Liver (tissue), 9 donors: Measurements from ENCODE around the gene DNM1L. TPM values are rescaled to one million over a fixed set of nuclear protein-coding genes. Genes with fewer than 3 reads are reported as not detected.

Source experiments
- DNase-seq: peaks from one replicate; pipeline ENCODE4 v3.0.0-alpha.2; 2017; ENCODE audit warnings: low spot score
- H3K27ac ChIP-seq, 2 donors: one replicate each; pipeline ENCODE4 v1.7.0; 2013; ENCODE audit warnings: inconsistent platforms in 2 of 2, low read length in 2 of 2, control low read depth in 1 of 2, low read depth in 1 of 2, mild to moderate bottlenecking in 1 of 2
- H3K27me3 ChIP-seq, 4 donors: one replicate each; pipeline versions ENCODE4 v1.6.1 to v1.7.0; 2013; ENCODE audit warnings: low read length in 3 of 4, inconsistent platforms in 1 of 4, mild to moderate bottlenecking in 1 of 4, moderate library complexity in 1 of 4; ENCODE audit not compliant: control insufficient read depth in 4 of 4, insufficient read depth in 4 of 4
- H3K36me3 ChIP-seq, 4 donors: one replicate each; pipeline versions ENCODE4 v1.6.1 to v1.7.0; 2013; ENCODE audit warnings: low read length in 3 of 4, mild to moderate bottlenecking in 3 of 4, low read depth in 1 of 4, moderate library complexity in 1 of 4; ENCODE audit not compliant: control insufficient read depth in 4 of 4, insufficient read depth in 3 of 4
- H3K4me1 ChIP-seq, 4 donors: one replicate each; pipeline versions ENCODE4 v1.6.1 to v1.7.0; 2013; ENCODE audit warnings: low read length in 3 of 4, mild to moderate bottlenecking in 3 of 4, moderate library complexity in 1 of 4; ENCODE audit not compliant: control insufficient read depth in 4 of 4, insufficient read depth in 4 of 4
- H3K4me3 ChIP-seq, 3 donors: one replicate each; pipeline versions ENCODE4 v1.6.1 to v1.7.0; 2013; ENCODE audit warnings: low read length in 3 of 3, control low read depth in 1 of 3, low read depth in 1 of 3, mild to moderate bottlenecking in 1 of 3
- H3K9ac ChIP-seq, 2 donors: one replicate each; pipeline ENCODE4 v1.7.0; 2013; ENCODE audit warnings: low read length in 2 of 2, mild to moderate bottlenecking in 2 of 2, moderate library complexity in 2 of 2, control low read depth in 1 of 2, low read depth in 1 of 2
- H3K9me3 ChIP-seq, 4 donors: one replicate each; pipeline versions ENCODE4 v1.6.1 to v1.7.0; 2013; ENCODE audit warnings: low read length in 3 of 4; ENCODE audit not compliant: control insufficient read depth in 4 of 4
- ATF3 ChIP-seq: IDR thresholded peaks from 2 replicates; pipeline ENCODE4 v1.6.1; 2016; ENCODE audit warnings: antibody characterized with exemption
- EGR1 ChIP-seq, 2 donors: IDR thresholded peaks; 2 replicates each; pipeline ENCODE4 v1.6.1; 2016 to 2018; ENCODE audit warnings: antibody characterized with exemption in 2 of 2, low read depth in 2 of 2
- FOXA1 ChIP-seq: IDR thresholded peaks from 2 replicates; pipeline ENCODE4 v1.6.1; 2016; ENCODE audit warnings: antibody characterized with exemption
- FOXA2 ChIP-seq: IDR thresholded peaks from 2 replicates; pipeline ENCODE4 v1.6.1; 2016; ENCODE audit warnings: antibody characterized with exemption
- GABPA ChIP-seq, 2 donors: IDR thresholded peaks in 1 of 2; conservative IDR thresholded peaks in 1 of 2; 2 replicates each; pipeline ENCODE4 v1.6.1; 2016; ENCODE audit warnings: antibody characterized with exemption in 2 of 2, mild to moderate bottlenecking in 1 of 2, moderate library complexity in 1 of 2
- HNF4A ChIP-seq, 2 donors: conservative IDR thresholded peaks; 2 replicates each; pipeline ENCODE4 v1.6.1; 2016; ENCODE audit warnings: antibody characterized with exemption in 2 of 2, mild to moderate bottlenecking in 2 of 2
- HNF4G ChIP-seq: IDR thresholded peaks from 2 replicates; pipeline ENCODE4 v1.6.1; 2016; ENCODE audit warnings: antibody characterized with exemption
- JUND ChIP-seq, 2 donors: IDR thresholded peaks; 2 replicates each; pipeline ENCODE4 v1.6.1; 2016; ENCODE audit warnings: antibody characterized with exemption in 2 of 2
- MAX ChIP-seq: IDR thresholded peaks from 2 replicates; pipeline ENCODE4 v1.6.1; 2016; ENCODE audit warnings: antibody characterized with exemption
- NR2F2 ChIP-seq: IDR thresholded peaks from 2 replicates; pipeline ENCODE4 v1.6.1; 2016; ENCODE audit warnings: antibody characterized with exemption
- RAD21 ChIP-seq, 2 donors: IDR thresholded peaks; 2 replicates each; pipeline ENCODE4 v1.6.1; 2016; ENCODE audit warnings: antibody characterized with exemption in 2 of 2, mild to moderate bottlenecking in 2 of 2
- RXRA ChIP-seq, 2 donors: IDR thresholded peaks; 2 replicates each; pipeline ENCODE4 v1.6.1; 2017 to 2018; ENCODE audit warnings: antibody characterized with exemption in 2 of 2, mild to moderate bottlenecking in 1 of 2
- SP1 ChIP-seq: IDR thresholded peaks from 2 replicates; pipeline ENCODE4 v1.6.1; 2018; ENCODE audit warnings: antibody characterized with exemption, mild to moderate bottlenecking
- TAF1 ChIP-seq: conservative IDR thresholded peaks from 2 replicates; pipeline ENCODE4 v1.6.1; 2016; ENCODE audit warnings: antibody characterized with exemption, mild to moderate bottlenecking
- YY1 ChIP-seq: IDR thresholded peaks from 2 replicates; pipeline ENCODE4 v1.6.1; 2016; ENCODE audit warnings: antibody characterized with exemption, mild to moderate bottlenecking
- WGBS: extraction: QIAGEN DNeasy Blood & Tissue Kit; methylation state at CpG from one replicate; pipeline ENCODE4 v1.1.7; 2013; 5-methylcytosine and 5-hydroxymethylcytosine counted together
- polyA plus RNA-seq, 2 donors: library from polyadenylated mRNA; stranded (reverse) in 1 of 2; unstranded in 1 of 2; fragments of 200-250 nt in 1 of 2; fragments of >200 nt in 1 of 2; fragmentation: Nextera tagmentation in 1 of 2; extraction: Ambion mirVana in 1 of 2; gene quantifications; one replicate each; pipeline versions ENCODE4 v1.2.1 to v1.2.3, GENCODE V29; 2013 to 2015
- total RNA-seq, 2 donors: library from RNA; depleted of rRNA; stranded (reverse); fragments of >200 nt; gene quantifications; one replicate each; pipeline ENCODE4 v1.2.3, GENCODE V29; 2014
- TF ChIP-seq, protein P1 (sequence below): IDR thresholded peaks from 2 replicates; pipeline ENCODE4 v1.6.1; 2016; ENCODE audit warnings: antibody characterized with exemption
- TF ChIP-seq, protein P2 (sequence below): IDR thresholded peaks from 2 replicates; pipeline ENCODE4 v1.6.1; 2016; ENCODE audit warnings: antibody characterized with exemption, mild to moderate bottlenecking
- donor health status: healthy.
- donor health status: healthy.
- donor health status: healthy.
- donor health status: healthy.
- donor health status: healthy.

The DNM1L gene
- total and polyA plus RNA-seq, 4 donors: 9.5 to 33.9 (median 17.1) TPM

- TF ChIP-seq TAF1: no peak
- no peak for TF ChIP-seq RXRA (IDR thresholded peaks at IDR 0.05)
- TF ChIP-seq, protein P1, sequence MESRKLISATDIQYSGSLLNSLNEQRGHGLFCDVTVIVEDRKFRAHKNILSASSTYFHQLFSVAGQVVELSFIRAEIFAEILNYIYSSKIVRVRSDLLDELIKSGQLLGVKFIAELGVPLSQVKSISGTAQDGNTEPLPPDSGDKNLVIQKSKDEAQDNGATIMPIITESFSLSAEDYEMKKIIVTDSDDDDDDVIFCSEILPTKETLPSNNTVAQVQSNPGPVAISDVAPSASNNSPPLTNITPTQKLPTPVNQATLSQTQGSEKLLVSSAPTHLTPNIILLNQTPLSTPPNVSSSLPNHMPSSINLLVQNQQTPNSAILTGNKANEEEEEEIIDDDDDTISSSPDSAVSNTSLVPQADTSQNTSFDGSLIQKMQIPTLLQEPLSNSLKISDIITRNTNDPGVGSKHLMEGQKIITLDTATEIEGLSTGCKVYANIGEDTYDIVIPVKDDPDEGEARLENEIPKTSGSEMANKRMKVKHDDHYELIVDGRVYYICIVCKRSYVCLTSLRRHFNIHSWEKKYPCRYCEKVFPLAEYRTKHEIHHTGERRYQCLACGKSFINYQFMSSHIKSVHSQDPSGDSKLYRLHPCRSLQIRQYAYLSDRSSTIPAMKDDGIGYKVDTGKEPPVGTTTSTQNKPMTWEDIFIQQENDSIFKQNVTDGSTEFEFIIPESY: no peak
- no peak for TF ChIP-seq EGR1 (IDR thresholded peaks at IDR 0.05; ENCODE audit: low read depth in 2 of 2)
Measured at GRCh38 chr12:32742133-32742532, 63.0 kb downstream of the DNM1L start (continued).

DNA sequence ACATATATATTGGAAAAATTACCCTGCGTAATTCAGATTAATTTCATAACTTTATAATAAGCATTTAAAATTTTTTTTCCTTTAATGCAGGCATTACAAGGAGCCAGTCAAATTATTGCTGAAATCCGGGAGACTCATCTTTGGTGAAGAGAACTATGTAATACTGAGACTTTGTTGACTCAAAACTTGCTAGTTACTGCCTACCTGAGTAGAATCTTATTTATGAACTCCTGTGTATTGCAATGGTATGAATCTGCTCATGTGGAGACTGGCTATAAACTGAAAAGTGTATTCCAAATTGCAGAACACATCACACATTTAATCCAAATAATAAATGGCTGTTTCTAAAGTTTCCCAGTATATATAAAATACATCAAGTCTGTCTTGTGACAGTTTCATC, 64.2 kb downstream of the DNM1L start:
- Histone ChIP-seq H3K27me3 (no peaks in the 10 kb centered on the region), H3K4me3 (no peak overlapping the region), H3K9ac (no peak overlapping the region), H3K4me1 (no peaks in the 10 kb centered on the region), H3K9me3 (no peaks in the 10 kb centered on the region), H3K36me3 (peaks cover 10 to 59% (median 49%) of the 10 kb centered on the region in 4 donors), H3K27ac (no peak overlapping the region)
- TF ChIP-seq SP1 (no peak), JUND (IDR thresholded peaks at IDR 0.05) (no peak), RAD21 (IDR thresholded peaks at IDR 0.05) (no peak), TAF1 (no peak), EGR1 (IDR thresholded peaks at IDR 0.05; ENCODE audit: low read depth in 2 of 2) (no peak), YY1 (no peak), FOXA2 (no peak), RXRA (IDR thresholded peaks at IDR 0.05) (no peak), HNF4G (no peak), FOXA1 (no peak), ATF3 (no peak), GABPA (IDR thresholded peaks at IDR 0.05 in 1 of 2, conservative IDR thresholded peaks at IDR 0.05 in 1 of 2) (no peak)
- TF ChIP-seq, protein P1: no peak
- WGBS: 97% methylated on average over 2 of the region's 2 CpGs
- no peak for DNase-seq

GRCh38 chr12:32753605-32754004, 74.5 kb downstream of the DNM1L start:
- H3K9me3 ChIP-seq: no peaks in the 10 kb centered on the region
- peaks cover 0 to 18% (median 14%) of the 10 kb centered on the region in 4 donors for H3K4me1 ChIP-seq
- H3K27ac ChIP-seq: no peak overlapping the region
- no peak for TF ChIP-seq YY1
- TF ChIP-seq MAX: no peak
- no peak for TF ChIP-seq HNF4G
- no peak for TF ChIP-seq NR2F2
- TF ChIP-seq GABPA (IDR thresholded peaks at IDR 0.05 in 1 of 2, conservative IDR thresholded peaks at IDR 0.05 in 1 of 2): no peak
- no peak for TF ChIP-seq RAD21 (IDR thresholded peaks at IDR 0.05)
- no peak for TF ChIP-seq SP1
- no peak for TF ChIP-seq TAF1
- no peak for TF ChIP-seq RXRA (IDR thresholded peaks at IDR 0.05)
- TF ChIP-seq, protein P2, sequence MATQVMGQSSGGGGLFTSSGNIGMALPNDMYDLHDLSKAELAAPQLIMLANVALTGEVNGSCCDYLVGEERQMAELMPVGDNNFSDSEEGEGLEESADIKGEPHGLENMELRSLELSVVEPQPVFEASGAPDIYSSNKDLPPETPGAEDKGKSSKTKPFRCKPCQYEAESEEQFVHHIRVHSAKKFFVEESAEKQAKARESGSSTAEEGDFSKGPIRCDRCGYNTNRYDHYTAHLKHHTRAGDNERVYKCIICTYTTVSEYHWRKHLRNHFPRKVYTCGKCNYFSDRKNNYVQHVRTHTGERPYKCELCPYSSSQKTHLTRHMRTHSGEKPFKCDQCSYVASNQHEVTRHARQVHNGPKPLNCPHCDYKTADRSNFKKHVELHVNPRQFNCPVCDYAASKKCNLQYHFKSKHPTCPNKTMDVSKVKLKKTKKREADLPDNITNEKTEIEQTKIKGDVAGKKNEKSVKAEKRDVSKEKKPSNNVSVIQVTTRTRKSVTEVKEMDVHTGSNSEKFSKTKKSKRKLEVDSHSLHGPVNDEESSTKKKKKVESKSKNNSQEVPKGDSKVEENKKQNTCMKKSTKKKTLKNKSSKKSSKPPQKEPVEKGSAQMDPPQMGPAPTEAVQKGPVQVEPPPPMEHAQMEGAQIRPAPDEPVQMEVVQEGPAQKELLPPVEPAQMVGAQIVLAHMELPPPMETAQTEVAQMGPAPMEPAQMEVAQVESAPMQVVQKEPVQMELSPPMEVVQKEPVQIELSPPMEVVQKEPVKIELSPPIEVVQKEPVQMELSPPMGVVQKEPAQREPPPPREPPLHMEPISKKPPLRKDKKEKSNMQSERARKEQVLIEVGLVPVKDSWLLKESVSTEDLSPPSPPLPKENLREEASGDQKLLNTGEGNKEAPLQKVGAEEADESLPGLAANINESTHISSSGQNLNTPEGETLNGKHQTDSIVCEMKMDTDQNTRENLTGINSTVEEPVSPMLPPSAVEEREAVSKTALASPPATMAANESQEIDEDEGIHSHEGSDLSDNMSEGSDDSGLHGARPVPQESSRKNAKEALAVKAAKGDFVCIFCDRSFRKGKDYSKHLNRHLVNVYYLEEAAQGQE: no peak
- no peak for TF ChIP-seq FOXA1
- TF ChIP-seq, protein P1: no peak
- TF ChIP-seq JUND (IDR thresholded peaks at IDR 0.05): no peak
- TF ChIP-seq HNF4A (conservative IDR thresholded peaks at IDR 0.05): no peak
- H3K4me3 ChIP-seq: no peak overlapping the region
- no peak overlapping the region for H3K9ac ChIP-seq
- H3K36me3 ChIP-seq: peaks cover 6 to 27% (median 16%) of the 10 kb centered on the region in 4 donors
- 68% methylated on average over 4 of the region's 4 CpGs for WGBS
- no peak for DNase-seq
- H3K27me3 ChIP-seq: no peaks in the 10 kb centered on the region
